ENCODE measurements around the gene OXSR1. TPM values are rescaled to one million over a fixed set of nuclear protein-coding genes. Genes with fewer than 3 reads are reported as not detected.

Gene OXSR1
- total and polyA plus RNA-seq, 2 of the 13 experiments (the other 11 are each of a cell fraction or from before 2014, with no cell fraction given) = 27.4 to 32.6 TPM

- Histone ChIP-seq H3K27ac (ENCODE audit: extremely low read length, insufficient read depth, low read length) (no peak overlapping the region), H3K36me3 (replicated peaks in 1 of 2; ENCODE audit: control insufficient read depth in 1 of 2, insufficient read depth in 2 of 2, low read length in 2 of 2) (no peaks in the 10 kb centered on the region), H3K27me3 (ENCODE audit: control insufficient read depth in 1 of 2, insufficient read depth in 2 of 2, low read length in 2 of 2) (no peaks in the 10 kb centered on the region), H3K4me2 (ENCODE audit: low read depth, low read length) (no peak overlapping the region), H3K9ac (ENCODE audit: insufficient read depth, low read depth, low read length) (no peak overlapping the region), H3K9me3 (ENCODE audit: low read length) (no peaks in the 10 kb centered on the region), H2AFZ (ENCODE audit: low read length) (no peak overlapping the region), H3K79me2 (ENCODE audit: insufficient read depth, low read length) (no peaks in the 10 kb centered on the region), H3K4me1 (ENCODE audit: insufficient read depth, low read length) (peaks cover 14% of the 10 kb centered on the region), H4K20me1 (ENCODE audit: insufficient read depth, low read length) (no peaks in the 10 kb centered on the region), H3K4me3 (replicated peaks in 1 of 3; ENCODE audit: insufficient read depth in 1 of 3, low read depth in 2 of 3, low read length in 3 of 3) (no peak overlapping the region)
- ChIA-PET CTCF (ENCODE audit: low intra/inter-chr PET ratio, low total read pairs) (no interaction called here), POLR2A (no interaction called here)
- no peak for TF ChIP-seq RELA (CRISPR knock-in tag; IDR thresholded peaks at IDR 0.05)
- no peak for TF ChIP-seq PHF21A (CRISPR knock-in tag; IDR thresholded peaks at IDR 0.05)
- no peak for TF ChIP-seq RARA (CRISPR knock-in tag; IDR thresholded peaks at IDR 0.05)
- no peak for TF ChIP-seq KAT7 (CRISPR knock-in tag; IDR thresholded peaks at IDR 0.05; ENCODE audit: borderline replicate concordance)
- TF ChIP-seq TBL1XR1 (IDR thresholded peaks at IDR 0.05; ENCODE audit: borderline replicate concordance, low read length, partially characterized antibody) = no peak
- no peak for TF ChIP-seq ZNF496 (CRISPR knock-in tag; IDR thresholded peaks at IDR 0.05; ENCODE audit: insufficient replicate concordance)
- no peak for TF ChIP-seq CAMTA2 (CRISPR knock-in tag; IDR thresholded peaks at IDR 0.05; ENCODE audit: borderline replicate concordance)
- no peak for TF ChIP-seq ZNF44 (CRISPR knock-in tag; IDR thresholded peaks at IDR 0.05)
- TF ChIP-seq PHB2 (IDR thresholded peaks at IDR 0.05; ENCODE audit: partially characterized antibody) = no peak
- TF ChIP-seq GMEB2 (CRISPR knock-in tag; IDR thresholded peaks at IDR 0.05; ENCODE audit: low read depth) = no peak
- no peak for TF ChIP-seq SP5 (CRISPR knock-in tag; IDR thresholded peaks at IDR 0.05; ENCODE audit: borderline replicate concordance, low read depth)
- no peak for TF ChIP-seq STAG1 (CRISPR knock-in tag; IDR thresholded peaks at IDR 0.05)
- no peak for TF ChIP-seq CHCHD3 (CRISPR knock-in tag; IDR thresholded peaks at IDR 0.05)
- TF ChIP-seq SALL2 (CRISPR knock-in tag; IDR thresholded peaks at IDR 0.05) = no peak
- TF ChIP-seq, protein P1, sequence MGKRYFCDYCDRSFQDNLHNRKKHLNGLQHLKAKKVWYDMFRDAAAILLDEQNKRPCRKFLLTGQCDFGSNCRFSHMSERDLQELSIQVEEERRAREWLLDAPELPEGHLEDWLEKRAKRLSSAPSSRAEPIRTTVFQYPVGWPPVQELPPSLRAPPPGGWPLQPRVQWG (CRISPR knock-in tag; IDR thresholded peaks at IDR 0.05; ENCODE audit: borderline replicate concordance, low read depth) = no peak
- TF ChIP-seq ZNF724P (CRISPR knock-in tag; IDR thresholded peaks at IDR 0.05; ENCODE audit: borderline replicate concordance) = no peak
- no peak for TF ChIP-seq PITX1 (CRISPR knock-in tag; IDR thresholded peaks at IDR 0.05)
- ATAC-seq (peak; percentile 35; the same call in 2 of the 3 replicates), FAIRE-seq (no peak), DNase-seq (ENCODE audit: low spot score) (no peak)
- WGBS (ENCODE audit: low lambda C conversion rate) = 66% methylated on average over 2 of the region's 2 CpGs
- intact Hi-C loops (cut with micrococcal nuclease; ENCODE audit: unreplicated experiment) = no loop called here
- in situ Hi-C loops (cut with HindIII; ENCODE audit: extremely low pct_ligation_motif_present, low pct_unique_long_range_greater_than_20kb) = no loop called here
- no TSS peak for BruUV-seq (replicated peaks)
These were observed 102.3 kb downstream of the OXSR1 start for GRCh38 chr3:38267662-38268061.
